GM13977 (cell line): Measurements from ENCODE around the gene GPR151.

Experiments
- DNase-seq: peaks from one replicate; pipeline ENCODE4 v3.0.0; 2012; ENCODE audit warnings: low spot score
- CTCF ChIP-seq: IDR thresholded peaks from 2 replicates; pipeline ENCODE4 v1.5.1; 2012; ENCODE audit warnings: mild to moderate bottlenecking, control low read depth; ENCODE audit not compliant: insufficient read depth; ENCODE audit errors: extremely low read depth, missing control alignments
- in situ Hi-C: fragments of 300-500 bp; cut with MboI; formaldehyde crosslinking; loops from one replicate; pipeline ENCODE4 v1.12.0; 2022; ENCODE audit warnings: low sequenced_read_pairs, low pct_unique_long_range_greater_than_20kb, mixed read lengths, inconsistent platforms; ENCODE audit not compliant: unreplicated experiment

Gene GPR151

DNA sequence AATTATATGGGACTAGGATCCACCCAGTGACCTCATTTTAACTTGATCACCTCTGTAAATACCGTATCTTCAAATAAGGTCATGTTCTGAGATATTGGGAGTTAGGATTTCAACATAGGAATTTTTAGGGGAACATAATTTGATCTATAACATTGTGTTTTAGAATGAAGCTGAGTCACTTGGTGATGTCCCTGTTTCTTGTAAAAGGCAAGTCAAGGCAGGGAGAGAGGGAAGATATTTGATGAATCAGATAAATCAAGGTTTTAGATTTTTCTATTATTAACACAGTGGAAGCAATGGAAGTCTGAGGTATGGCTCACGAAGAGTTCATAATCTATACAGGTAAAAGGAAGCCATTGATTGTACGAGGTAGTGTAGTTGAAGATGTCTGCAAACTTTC, 11.8 kb upstream of the GPR151 start:
- TF ChIP-seq CTCF, result no peak
- in situ Hi-C loops, result loop anchor here (25.0 kb wide), 1 partner anchor 660 kb away; no protein-coding TSS in a partner anchor
- DNase-seq, result no peak

DNA sequence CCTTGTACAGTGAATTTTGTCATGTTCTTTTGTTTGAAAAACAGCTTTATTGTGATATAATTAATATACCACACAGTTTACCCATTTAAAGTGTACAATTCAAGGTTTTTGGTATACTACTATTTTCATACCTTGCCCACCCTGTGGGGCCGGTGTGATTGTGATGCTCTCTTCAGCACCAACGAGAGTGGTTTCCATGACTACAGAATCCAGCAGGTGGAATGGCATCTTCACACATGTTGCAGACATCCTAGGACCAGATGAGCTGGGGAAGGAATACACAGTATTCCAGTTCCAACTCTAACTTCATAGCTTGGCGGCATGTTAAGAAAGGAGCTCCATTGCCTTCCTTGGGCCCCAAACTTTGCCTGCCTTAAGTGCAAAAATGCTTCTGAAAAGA, 7.7 kb upstream of the GPR151 start:
- in situ Hi-C loops, result no loop called here
- TF ChIP-seq CTCF, result no peak
- DNase-seq, result no peak

GRCh38 chr5:146521403-146522106, 5.6 kb upstream of the GPR151 start:
- DNase-seq, result no peak
- TF ChIP-seq CTCF, result no peak
- in situ Hi-C loops, result no loop called here

DNA sequence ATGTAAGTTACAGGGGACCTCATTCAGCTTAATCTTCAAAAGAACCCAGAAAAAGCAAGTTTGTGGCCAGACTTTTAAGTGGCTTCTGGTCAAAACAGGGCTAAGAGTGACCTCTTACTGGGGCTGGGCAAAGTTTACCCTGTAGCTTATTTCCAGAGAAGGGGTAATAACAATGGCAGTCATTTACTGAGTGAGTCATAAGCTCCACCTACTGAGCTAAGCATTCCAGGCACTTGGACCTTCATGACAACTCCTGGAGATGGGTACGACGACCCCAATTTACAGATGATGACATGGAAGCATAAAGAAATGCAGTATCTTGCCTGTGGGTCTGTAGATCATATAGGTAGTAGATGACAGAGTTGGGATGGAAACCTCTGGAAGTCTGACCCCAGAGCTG, 4.7 kb upstream of the GPR151 start:
- no peak for TF ChIP-seq CTCF
- DNase-seq, result no peak
- in situ Hi-C loops, result no loop called here

- in situ Hi-C loops, result no loop called here
- TF ChIP-seq CTCF, result no peak
- DNase-seq, result no peak
Measured at GRCh38 chr5:146519554-146519953, 3.6 kb upstream of the GPR151 start.

DNA sequence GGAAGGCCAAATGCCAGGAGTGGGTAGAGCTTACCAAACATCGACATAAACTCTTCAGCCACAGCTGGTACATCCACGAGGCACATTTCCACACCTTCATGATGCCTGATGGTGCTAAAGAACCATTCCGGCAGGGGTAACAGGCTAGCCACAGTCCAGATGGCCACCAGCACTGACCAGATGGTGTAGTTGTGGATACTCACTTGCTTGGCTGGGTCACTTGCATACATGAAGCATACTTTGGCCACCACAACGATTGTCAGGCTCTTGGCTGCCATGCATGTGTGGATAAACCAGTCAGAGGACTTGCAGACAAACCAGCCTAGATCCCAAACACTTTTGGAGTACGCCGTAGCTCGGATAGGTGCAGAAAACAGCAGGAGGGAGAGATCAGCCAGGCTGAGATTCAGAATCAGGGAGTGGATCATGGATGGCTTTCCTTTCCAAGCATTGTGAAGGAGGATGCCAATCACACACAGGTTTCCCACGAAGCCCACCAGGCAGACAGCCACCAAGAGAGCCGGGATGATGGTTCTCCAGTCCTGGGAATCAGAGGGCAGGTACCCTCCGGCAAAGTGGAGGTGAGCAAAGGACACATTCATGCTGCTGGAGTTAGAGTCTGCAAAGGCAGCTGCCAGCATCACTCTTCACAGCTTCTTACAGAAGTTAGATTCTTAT, 378 bp downstream of the GPR151 start:
- DNase-seq, result no peak
- in situ Hi-C loops, result no loop called here
- no peak for TF ChIP-seq CTCF

DNA sequence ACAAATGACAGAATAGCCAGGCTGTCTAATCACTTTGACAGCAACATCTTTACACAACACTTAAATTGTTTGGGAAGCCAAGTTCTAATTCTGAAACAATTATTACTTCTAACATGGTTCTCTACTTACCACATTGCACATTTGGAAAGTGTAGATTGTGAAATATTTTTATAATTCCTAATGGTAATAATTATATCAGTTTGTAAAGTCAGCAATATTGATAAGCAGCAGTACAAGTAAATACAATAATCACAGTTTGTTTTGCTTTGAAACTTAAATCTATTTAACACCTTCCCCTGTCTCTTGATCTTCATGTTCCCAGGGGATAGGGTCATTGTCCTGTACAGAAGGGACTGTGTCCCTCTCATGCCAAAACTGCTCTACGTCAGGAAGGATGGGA, 1.4 kb downstream of the GPR151 start:
- in situ Hi-C loops, result no loop called here
- no peak for DNase-seq
- TF ChIP-seq CTCF, result no peak
